Neural progenitor cell (in vitro differentiated cells): ENCODE measurements around the gene TNFRSF21. TPM values are rescaled to one million over a fixed set of nuclear protein-coding genes. Genes with fewer than 3 reads are reported as not detected.

ENCODE experiments used
- DNase-seq: peaks from one replicate; pipeline ENCODE4 v3.0.0-alpha.2; 2016; ENCODE audit warnings: low spot score
- H2AFZ ChIP-seq: fragments of 200-600 bp; sonication (generic); replicated peaks from 2 replicates; pipeline ENCODE4 v1.6.1; 2016; ENCODE audit warnings: antibody characterized with exemption
- H3F3A ChIP-seq: fragments of 200-600 bp; sonication (generic); 2 replicates; pipeline ENCODE4 v1.6.1; 2016; ENCODE audit warnings: antibody characterized with exemption, low read depth
- H3K27ac ChIP-seq: fragments of 200-600 bp; sonication (generic); 2 replicates; pipeline ENCODE4 v1.5.1; 2016; ENCODE audit warnings: mild to moderate bottlenecking
- H3K27me3 ChIP-seq: fragments of 200-600 bp; sonication (generic); 2 replicates; pipeline ENCODE4 v1.6.1; 2016; ENCODE audit warnings: mild to moderate bottlenecking, moderate library complexity
- H3K36me3 ChIP-seq: fragments of 200-600 bp; sonication (generic); 2 replicates; pipeline ENCODE4 v1.5.1; 2016
- H3K4me1 ChIP-seq: fragments of 200-600 bp; sonication (generic); 2 replicates; pipeline ENCODE4 v1.6.1; 2016; ENCODE audit warnings: mixed run types
- H3K4me2 ChIP-seq: fragments of 200-600 bp; sonication (generic); 2 replicates; pipeline ENCODE4 v1.6.1; 2016
- H3K4me3 ChIP-seq: fragments of 200-600 bp; sonication (generic); 2 replicates; pipeline ENCODE4 v1.5.1; 2016
- H3K79me2 ChIP-seq: fragments of 200-600 bp; sonication (generic); 2 replicates; pipeline ENCODE4 v1.6.1; 2016; ENCODE audit warnings: low read depth
- H3K9ac ChIP-seq: fragments of 200-600 bp; sonication (generic); 2 replicates; pipeline ENCODE4 v1.6.1; 2016
- H3K9me3 ChIP-seq: fragments of 200-600 bp; sonication (generic); 2 replicates; pipeline ENCODE4 v1.5.1; 2016; ENCODE audit warnings: low read depth
- H4K20me1 ChIP-seq: fragments of 200-600 bp; sonication (generic); 2 replicates; pipeline ENCODE4 v1.6.1; 2016; ENCODE audit warnings: low read depth
- H3K27ac Mint-ChIP-seq: 3 replicates; pipeline ENCODE4 v1.8.0; 2021; ENCODE audit warnings: mixed read lengths
- H3K27me3 Mint-ChIP-seq: 2 replicates; pipeline ENCODE4 v1.8.0; 2022; ENCODE audit warnings: low read depth, mild to moderate bottlenecking, inconsistent platforms, moderate library complexity, mixed read lengths; ENCODE audit not compliant: insufficient read depth
- H3K36me3 Mint-ChIP-seq: 3 replicates; pipeline ENCODE4 v1.8.0; 2021; ENCODE audit warnings: mixed read lengths
- H3K4me1 Mint-ChIP-seq: 3 replicates; pipeline ENCODE4 v1.8.0; 2021; ENCODE audit warnings: mixed read lengths
- H3K4me3 Mint-ChIP-seq: 3 replicates; pipeline ENCODE4 v1.8.0; 2021; ENCODE audit warnings: mild to moderate bottlenecking, moderate library complexity, mixed read lengths
- H3K9me3 Mint-ChIP-seq: 3 replicates; pipeline ENCODE4 v1.8.0; 2020; ENCODE audit warnings: mixed read lengths
- CTCF ChIP-seq: fragments of 200-600 bp; sonication (generic); IDR thresholded peaks from 2 replicates; pipeline ENCODE4 v1.5.1; 2017; ENCODE audit warnings: antibody characterized with exemption, mild to moderate bottlenecking
- EZH2 ChIP-seq: fragments of 200-600 bp; sonication (generic); IDR thresholded peaks from 2 replicates; pipeline ENCODE4 v1.6.1; 2017; ENCODE audit warnings: antibody characterized with exemption, mild to moderate bottlenecking, moderate library complexity
- EZH2phosphoT487 ChIP-seq: fragments of 200-600 bp; sonication (generic); IDR thresholded peaks from 2 replicates; pipeline ENCODE4 v1.6.1; 2017; ENCODE audit warnings: antibody characterized with exemption
- total RNA-seq: library from RNA; depleted of rRNA; stranded (reverse); fragments of >200 nt; gene quantifications from 2 replicates; pipeline ENCODE4 v1.2.3, GENCODE V29; 2015; ENCODE audit warnings: low replicate concordance

TNFRSF21 gene
- total RNA-seq, 1 donor from 2014 or later = 16.9 TPM

GRCh38 chr6:47355496-47355895 lies 45.8 kb upstream of the TNFRSF21 start:
- TF ChIP-seq EZH2 = no peak
- TF ChIP-seq CTCF = no peak
- no peak for TF ChIP-seq EZH2phosphoT487
- Histone ChIP-seq H3K9ac (no peak overlapping the region), H2AFZ (no peak overlapping the region), H3K4me1 (no peaks in the 10 kb centered on the region), H4K20me1 (no peaks in the 10 kb centered on the region), H3K27ac (no peak overlapping the region), H3K36me3 (no peaks in the 10 kb centered on the region), H3F3A (no peaks in the 10 kb centered on the region), H3K79me2 (no peaks in the 10 kb centered on the region), H3K4me2 (no peak overlapping the region), H3K4me3 (no peak overlapping the region), H3K9me3 (no peaks in the 10 kb centered on the region), H3K27me3 (no peaks in the 10 kb centered on the region)
- Mint-ChIP-seq H3K9me3 (no peaks in the 10 kb centered on the region), H3K4me3 (no peak overlapping the region), H3K4me1 (no peaks in the 10 kb centered on the region), H3K36me3 (no peaks in the 10 kb centered on the region), H3K27ac (no peak overlapping the region), H3K27me3 (peaks cover 5% of the 10 kb centered on the region)
- DNase-seq = no peak

GRCh38 chr6:47353871-47354270 lies 44.2 kb upstream of the TNFRSF21 start:
- no peak for DNase-seq
- no peak overlapping the region for H3K4me3 Mint-ChIP-seq
- Histone ChIP-seq H3K27me3 (no peaks in the 10 kb centered on the region), H3F3A (no peaks in the 10 kb centered on the region), H3K4me3 (no peak overlapping the region), H2AFZ (no peak overlapping the region), H3K36me3 (no peaks in the 10 kb centered on the region), H4K20me1 (no peaks in the 10 kb centered on the region), H3K9ac (no peak overlapping the region), H3K79me2 (no peaks in the 10 kb centered on the region), H3K4me2 (no peak overlapping the region), H3K27ac (no peak overlapping the region), H3K4me1 (no peaks in the 10 kb centered on the region), H3K9me3 (no peaks in the 10 kb centered on the region)
- no peaks in the 10 kb centered on the region for H3K4me1 Mint-ChIP-seq
- H3K27ac Mint-ChIP-seq = no peak overlapping the region
- no peaks in the 10 kb centered on the region for H3K36me3 Mint-ChIP-seq
- TF ChIP-seq EZH2phosphoT487 (no peak), CTCF (no peak), EZH2 (no peak)
- H3K27me3 Mint-ChIP-seq = peaks cover 5% of the 10 kb centered on the region
- no peaks in the 10 kb centered on the region for H3K9me3 Mint-ChIP-seq

- H3K27me3 Mint-ChIP-seq = peaks cover 5% of the 10 kb centered on the region
- no peaks in the 10 kb centered on the region for H3K4me1 Mint-ChIP-seq
- Histone ChIP-seq H3K4me3 (no peak overlapping the region), H3K27me3 (no peaks in the 10 kb centered on the region), H3K36me3 (no peaks in the 10 kb centered on the region), H4K20me1 (no peaks in the 10 kb centered on the region), H3K4me1 (no peaks in the 10 kb centered on the region), H3K4me2 (no peak overlapping the region), H3F3A (no peaks in the 10 kb centered on the region), H3K27ac (no peak overlapping the region), H3K9ac (no peak overlapping the region), H2AFZ (no peak overlapping the region), H3K79me2 (no peaks in the 10 kb centered on the region), H3K9me3 (no peaks in the 10 kb centered on the region)
- no peak for TF ChIP-seq EZH2
- TF ChIP-seq EZH2phosphoT487 = no peak
- no peak for TF ChIP-seq CTCF
- H3K9me3 Mint-ChIP-seq = no peaks in the 10 kb centered on the region
- no peaks in the 10 kb centered on the region for H3K36me3 Mint-ChIP-seq
- H3K27ac Mint-ChIP-seq = no peak overlapping the region
- DNase-seq = no peak
- no peak overlapping the region for H3K4me3 Mint-ChIP-seq
Measured at GRCh38 chr6:47352966-47353365, 43.3 kb upstream of the TNFRSF21 start.
